Midbrain (tissue), 1 donor: ENCODE measurements around the gene LRRK2.
A peak's percentile ranks its signal among the peaks of the same experiment; 100 is the strongest.
"Not testable (repeated sequence)": the region's sequence is repeated elsewhere in the genome, so short reads cannot be mapped to it uniquely, and the experiment has no call there.

ENCODE experiments used
- DNase-seq: peaks from one replicate; lab custom pipeline; 2025; lab: John Stamatoyannopoulos, UW

The LRRK2 gene

GRCh38 chr12:40224439-40225291, at the start of gene LRRK2:
LRRK2 (plus strand) TSS chr12:40224997; CDS start chr12:40225132, 135 bp downstream.
- DNase-seq = peak; percentile 62

DNA sequence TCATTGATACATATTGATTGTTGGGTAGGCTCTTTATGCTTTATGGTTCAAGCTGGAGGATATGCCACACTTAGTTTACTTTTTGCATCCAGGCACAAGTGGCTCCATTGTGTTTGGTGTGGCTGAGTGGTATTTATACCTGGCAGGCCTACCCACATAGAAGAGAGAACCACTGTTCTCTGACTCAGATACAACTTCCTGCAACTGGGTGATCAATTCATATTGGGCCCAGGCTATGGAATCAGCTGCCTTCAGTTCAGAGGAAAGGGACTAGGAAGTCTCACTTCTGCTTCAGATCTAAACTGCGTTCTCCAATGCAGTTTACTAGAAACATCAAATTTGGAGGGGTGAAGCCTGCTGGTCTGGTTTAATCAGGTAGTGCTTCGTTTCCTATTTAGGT, 49.8 kb upstream of the LRRK2 start:
- DNase-seq = no peak

DNA sequence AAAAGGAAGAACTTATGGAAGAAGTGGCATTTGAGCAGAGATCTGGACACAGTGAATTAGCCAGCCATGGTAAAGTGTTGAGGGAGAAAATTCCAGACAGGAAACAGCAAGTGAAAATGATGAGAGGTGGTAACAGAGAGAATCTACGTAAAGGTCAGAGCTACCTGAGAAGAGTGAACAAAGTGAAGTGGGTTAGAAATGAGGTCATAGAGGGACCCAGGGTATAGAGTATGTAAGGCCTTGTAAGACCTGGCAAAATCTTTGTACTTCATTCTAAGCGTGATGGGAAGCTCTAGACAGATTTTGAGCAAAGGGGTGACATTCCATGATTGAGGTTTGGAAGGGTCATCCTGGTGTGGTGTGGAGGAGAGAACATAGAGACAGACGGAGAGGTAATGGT, 49.3 kb upstream of the LRRK2 start:
- DNase-seq = no peak

DNA sequence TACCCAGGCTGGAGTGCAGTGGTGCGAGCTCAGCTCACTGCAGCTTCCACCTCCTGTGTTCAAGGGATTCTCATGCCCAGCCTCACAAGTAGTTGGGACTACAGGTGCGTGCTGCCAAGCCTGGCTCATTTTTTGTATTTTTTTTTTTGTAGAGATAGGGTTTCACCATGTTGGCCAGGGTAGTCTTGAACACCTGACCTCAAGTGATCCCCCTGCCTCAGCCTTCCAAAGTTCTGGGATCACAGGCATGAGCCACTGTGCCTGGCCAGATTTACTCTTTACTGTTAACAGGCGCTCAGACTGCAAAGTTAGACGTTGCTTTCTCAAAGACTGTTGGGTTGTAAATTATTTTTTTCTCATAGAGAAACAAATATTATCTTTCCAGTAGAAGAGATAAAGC, 46.1 kb upstream of the LRRK2 start:
- no peak for DNase-seq

DNA sequence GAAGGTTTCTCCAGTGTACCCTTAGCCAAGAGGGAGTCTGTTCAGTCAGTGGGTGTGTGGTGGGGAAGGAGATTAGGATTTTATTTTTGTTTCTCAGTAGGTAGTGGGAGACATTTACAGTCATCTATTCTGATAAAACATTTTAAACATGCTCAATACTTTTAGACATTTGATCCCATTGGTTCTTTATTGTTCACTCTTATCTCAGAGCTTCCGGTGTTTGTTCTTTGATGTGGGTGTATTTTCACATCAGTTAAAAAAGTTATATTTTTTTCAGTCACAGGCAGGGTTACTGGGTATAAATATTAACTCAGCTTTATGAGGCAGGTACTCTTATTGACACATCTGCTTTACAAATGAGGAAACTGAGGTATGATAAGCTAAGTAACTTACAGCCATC, 43.3 kb upstream of the LRRK2 start:
- no peak for DNase-seq

DNA sequence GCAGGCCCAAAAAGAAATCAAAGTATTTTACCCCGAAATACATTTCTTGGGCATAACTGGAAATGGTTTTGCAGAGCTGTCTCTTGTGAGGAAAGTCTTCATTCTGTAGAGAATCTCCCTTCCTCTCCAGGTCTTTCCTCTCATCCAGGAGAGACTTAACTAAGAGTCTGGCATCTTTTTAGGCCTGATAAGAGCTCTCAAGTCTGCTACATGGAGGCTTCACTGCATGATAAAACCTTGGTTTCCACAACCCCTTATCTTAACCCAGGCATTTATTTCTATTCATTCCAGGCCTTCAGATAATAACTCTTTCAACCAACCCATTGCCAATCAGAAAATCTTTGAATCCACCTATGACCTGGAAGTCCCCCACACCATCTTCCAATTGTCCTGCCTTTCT, 41.1 kb upstream of the LRRK2 start:
- DNase-seq = no peak

DNA sequence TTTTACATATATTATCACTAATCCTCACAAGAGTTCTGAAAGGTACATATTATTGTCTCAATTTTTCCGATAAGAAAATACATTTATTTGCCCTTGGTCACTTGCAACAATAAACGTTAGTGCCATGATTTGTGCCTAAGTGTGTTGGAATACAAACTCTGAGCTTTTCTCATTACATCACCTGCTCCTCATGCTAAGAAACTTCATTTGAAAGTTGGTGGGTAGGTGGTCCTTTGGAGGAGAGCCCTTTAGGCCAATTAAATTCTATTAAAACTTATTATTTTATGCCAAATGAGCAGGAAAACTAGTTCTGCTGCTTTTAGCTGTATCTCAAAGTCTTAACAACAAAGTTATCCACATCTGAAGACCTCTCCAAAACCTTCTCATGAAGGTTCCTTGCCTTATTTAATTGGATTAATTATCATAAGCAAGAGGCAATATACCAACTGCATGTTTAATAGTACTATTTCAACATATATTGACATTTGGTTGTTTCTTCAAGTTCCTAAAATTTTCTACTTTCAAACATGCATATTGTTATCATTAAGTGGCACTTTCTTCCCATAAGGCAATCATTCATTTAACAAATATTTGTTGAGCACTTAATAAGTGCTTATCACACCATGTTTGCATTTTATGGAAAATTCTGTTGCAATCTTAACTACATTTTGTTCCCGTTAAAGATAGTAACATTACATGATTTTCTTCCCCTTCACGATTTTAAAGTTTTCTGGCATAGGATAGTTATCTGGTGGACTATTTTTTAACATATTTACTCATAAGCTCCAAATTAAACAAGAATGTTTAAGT, 40.1 kb upstream of the LRRK2 start:
- no peak for DNase-seq

- no peak for DNase-seq
Measured at GRCh38 chr12:40185303-40185693, 39.5 kb upstream of the LRRK2 start.

DNA sequence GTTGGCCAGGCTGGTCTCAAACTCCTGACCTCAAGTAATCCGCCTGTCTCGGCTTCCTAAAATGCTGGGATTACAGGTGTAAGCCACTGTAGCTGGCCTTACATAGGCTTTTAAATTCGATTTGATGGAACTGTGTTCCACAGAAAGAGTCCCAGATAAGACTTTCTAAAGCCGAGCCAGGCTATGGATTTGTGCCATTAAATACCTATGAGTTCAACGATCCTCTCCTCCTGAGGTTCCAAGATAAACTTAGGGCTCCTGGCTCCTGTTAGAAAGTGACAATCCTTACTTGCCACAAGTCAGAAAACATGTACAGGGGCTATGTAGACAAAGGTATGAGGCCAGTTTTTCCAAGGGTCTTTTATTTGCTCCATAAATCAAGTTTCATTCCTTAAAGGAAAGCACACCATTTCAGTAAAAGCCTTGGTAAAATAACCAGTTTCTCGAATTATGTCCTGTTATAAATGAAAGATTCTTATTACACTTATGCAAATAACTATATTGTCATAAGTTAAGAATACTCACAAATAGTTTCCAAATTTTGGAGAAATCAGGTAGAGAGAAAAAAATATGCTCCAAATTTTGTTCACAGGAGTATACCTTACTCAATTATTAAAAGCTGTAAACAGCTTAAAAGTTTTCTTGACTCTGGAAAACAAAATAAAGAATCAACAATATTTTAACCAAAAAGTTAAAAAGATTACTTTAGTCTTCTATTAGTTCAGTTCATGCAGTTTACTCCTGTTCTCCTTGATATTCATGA, 36.1 kb upstream of the LRRK2 start:
- no peak for DNase-seq

DNA sequence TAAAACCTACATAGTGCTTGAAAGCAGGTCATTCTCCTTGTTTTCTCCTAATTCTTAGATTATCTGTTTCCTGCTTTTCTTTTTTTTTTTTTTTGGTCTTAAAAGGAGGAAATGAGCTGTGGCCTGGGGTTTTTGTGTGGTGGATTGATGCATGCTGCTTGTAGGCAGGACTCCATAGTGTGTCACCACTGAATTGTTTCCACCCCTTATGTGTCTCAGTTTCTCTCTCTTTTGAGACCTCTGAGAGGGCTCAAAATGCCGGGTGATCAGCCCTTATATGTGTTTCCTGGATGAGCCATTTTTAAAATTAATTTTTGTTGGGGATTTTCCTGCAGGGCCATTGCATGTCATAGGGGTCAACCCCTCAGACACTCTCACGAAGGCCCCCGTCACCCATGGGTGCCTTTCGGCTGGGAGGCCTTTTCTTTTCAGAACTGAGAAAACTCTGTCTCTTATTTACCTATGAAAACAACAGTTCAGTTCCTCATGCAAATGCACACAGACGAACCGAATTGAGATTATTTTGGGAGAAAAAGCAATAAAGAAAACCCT, 32.0 kb upstream of the LRRK2 start:
- DNase-seq = no peak

DNA sequence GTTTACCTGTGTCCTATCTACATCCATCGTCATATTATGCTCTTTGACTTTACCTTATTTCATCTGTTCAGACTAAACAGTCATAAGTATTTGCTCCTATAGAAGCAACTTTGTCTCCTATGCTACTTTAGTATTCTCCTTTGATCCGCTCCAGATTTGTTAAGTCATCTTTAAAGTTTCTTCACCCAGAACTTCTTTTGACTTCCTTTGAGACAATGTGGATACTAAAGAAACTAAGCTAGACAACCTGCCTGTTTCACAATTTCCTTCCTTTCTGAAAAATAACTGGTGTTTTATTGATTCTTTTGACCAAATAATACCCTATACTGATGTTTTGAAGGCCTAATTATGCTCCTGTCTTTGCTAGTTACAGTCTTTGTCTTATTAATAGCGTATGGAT, 30.0 kb upstream of the LRRK2 start:
- DNase-seq = no peak

- DNase-seq = no peak
Measured at GRCh38 chr12:40197590-40197989, 27.2 kb upstream of the LRRK2 start.

DNA sequence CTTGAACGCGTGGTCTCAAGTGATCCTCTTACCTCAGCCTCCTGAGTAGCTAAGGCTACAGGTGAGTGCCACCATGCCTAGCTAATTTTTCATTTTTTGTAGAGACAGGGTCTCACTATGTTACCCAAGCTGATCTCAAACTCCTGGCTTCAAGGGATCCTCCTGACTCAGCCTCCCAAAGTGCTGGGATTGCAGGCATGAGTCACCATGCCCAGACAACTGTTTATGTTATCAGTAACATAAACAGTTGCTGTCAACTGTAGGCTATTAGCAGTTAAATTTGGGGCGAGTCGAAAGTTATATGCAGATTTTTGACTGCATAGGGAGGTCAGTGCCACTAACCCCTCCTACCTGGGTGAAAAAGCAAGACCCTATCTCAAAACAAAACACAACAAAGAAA, 26.2 kb upstream of the LRRK2 start:
- DNase-seq = no peak

GRCh38 chr12:40202095-40203059, 22.4 kb upstream of the LRRK2 start:
- no peak for DNase-seq

- DNase-seq = no peak
Measured at GRCh38 chr12:40203060-40203430, 21.8 kb upstream of the LRRK2 start.

DNA sequence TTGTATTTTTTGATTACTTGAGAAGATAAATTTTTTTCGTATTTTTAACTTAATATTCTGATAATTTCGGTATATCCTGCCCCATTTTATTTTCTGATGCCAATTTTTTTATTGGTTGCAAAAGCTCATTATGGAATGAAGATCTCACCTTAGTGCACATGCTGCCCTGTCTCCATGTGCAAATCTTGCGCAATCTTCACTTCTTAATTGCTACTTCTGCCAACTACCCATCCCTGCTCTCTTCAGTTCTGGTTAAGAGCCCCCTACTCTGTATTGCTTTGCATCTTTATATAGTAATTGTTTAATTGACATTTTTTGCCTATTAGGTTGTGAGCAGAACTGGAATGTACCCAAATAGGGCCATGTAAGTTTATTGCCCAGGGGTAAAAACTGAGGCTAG, 20.5 kb upstream of the LRRK2 start:
- DNase-seq = no peak

- DNase-seq = no peak
Measured at GRCh38 chr12:40207551-40207950, 17.2 kb upstream of the LRRK2 start.

DNA sequence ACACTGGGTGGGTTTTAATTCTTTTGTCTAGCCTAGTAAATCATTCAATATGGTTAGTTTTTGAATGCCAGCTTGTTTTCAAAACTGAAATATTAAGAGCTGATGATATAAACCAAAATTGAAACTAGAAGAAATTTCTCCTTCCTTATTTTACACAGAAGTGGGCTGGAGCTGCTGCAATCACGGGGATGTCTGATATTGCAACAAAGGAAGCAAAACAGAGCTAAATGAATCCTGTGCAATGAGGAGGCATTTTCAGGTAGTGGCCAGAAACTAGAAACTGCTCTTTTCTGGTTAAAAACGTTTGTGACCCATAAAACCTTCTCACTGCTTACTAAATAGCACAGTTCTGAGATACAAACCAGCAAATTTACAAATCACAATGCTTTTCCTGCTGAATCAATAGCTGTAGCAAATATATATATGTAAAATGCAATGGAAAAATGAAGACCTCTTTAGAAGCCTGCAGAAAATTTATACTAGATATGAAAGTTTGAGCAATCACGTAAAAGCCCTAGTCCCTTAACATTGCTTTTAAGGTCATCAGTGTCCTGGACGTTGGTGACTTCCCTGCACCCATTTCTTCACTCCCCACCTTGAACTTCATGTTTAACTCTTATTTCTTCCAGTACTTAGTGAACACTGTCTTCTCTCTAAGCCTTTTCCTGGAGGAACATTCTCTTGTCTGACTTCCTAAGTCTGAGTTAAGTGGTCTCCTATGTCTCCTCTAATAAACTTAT, 15.9 kb upstream of the LRRK2 start:
- DNase-seq = peak; percentile 32

DNA sequence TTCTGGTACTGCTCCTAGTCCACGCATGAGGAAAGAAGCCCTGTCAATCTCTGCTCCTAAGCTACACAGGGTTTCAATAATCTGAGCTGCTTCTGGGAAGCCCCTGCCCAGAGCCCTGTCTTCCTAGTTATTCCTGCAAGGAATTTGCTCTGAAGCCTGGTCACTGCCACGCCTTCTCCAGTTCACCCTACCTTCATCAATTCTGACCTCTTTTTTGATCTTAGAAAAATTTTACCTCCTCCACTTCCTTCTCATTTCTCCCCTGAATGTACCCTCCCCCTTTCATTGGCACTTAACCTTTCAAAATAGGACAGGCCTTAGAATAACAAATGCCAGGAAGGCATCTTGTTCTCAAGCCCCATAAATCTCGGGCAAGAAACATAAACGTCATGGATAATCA, 14.9 kb upstream of the LRRK2 start:
- DNase-seq = no peak

DNA sequence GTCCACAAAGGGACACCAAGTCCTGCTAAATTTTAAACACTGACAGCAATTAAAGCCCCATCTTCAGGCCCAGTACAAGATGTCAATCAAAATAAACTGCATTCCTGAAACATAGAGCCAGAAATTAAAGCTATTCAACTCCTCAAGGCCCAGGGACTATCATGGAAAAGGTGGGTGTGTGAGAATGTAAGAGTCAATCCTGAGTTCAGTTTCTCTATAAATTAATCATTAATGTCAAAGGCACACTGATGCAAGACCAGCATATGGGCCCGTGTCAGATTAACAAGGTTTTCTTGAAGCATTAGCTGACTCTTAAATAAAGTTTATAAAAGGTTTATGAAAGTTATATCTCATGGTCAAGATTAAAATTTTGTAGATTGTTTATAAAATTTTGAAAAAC, 13.6 kb upstream of the LRRK2 start:
- DNase-seq = not testable (repeated sequence)
